Caki2 (cell line): ENCODE data around the gene RAB31. TPM values are rescaled to one million over a fixed set of nuclear protein-coding genes. Genes with fewer than 3 reads are reported as not detected.
"Not testable (repeated sequence)": the region's sequence is repeated elsewhere in the genome, so short reads cannot be mapped to it uniquely, and the experiment has no call there.

ENCODE experiments used
- DNase-seq: peaks from one replicate; pipeline ENCODE4 v3.0.0-alpha.2; 2015; ENCODE audit warnings: low read depth
- in situ Hi-C: cut with HindIII; loops from 2 replicates; pipeline ENCODE4 v1.10.0; 2016; ENCODE audit warnings: low sequenced_read_pairs, low pct_unique_long_range_greater_than_20kb, mixed read lengths
- total RNA-seq: library from RNA; depleted of rRNA; stranded (reverse); fragments of >200 nt; shearing (Covaris generic); gene quantifications from 2 replicates; pipeline ENCODE4 v1.2.3, GENCODE V29; 2014; ENCODE audit warnings: low replicate concordance; rRNA removed

Gene RAB31
- 14.2 and 18.3 TPM in 2 replicates for total RNA-seq

GRCh38 chr18:9708057-9708433 lies at the start of gene RAB31:
TSS of gene RAB31 (plus strand) at chr18:9708301. CDS start at chr18:9708406, 105 bp downstream.
- in situ Hi-C loops: no loop called here
- peak; percentile 56 for DNase-seq

GRCh38 chr18:9659499-9660375 lies 48.4 kb upstream of the RAB31 start:
- no peak for DNase-seq
- in situ Hi-C loops: no loop called here

DNA sequence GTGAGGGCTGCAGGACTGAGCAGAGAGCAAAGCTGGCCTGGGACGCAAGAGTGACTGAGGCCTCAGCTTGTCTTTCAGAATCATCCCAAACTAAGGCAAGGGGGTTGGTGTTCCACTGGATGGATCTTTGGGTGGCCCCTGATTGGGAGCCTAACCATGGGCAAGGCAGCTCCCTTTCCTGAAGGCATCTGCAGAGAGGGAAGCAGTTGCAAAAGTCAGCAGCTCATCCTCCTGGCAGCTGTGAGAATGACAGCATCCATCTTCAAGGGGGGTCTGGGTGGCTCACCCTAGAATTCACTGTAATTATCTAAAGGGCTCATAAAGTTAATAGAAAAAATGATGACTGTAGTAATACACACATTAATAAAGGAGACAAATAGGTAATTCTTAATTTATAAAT lies 46.5 kb upstream of the RAB31 start:
- in situ Hi-C loops: no loop called here
- DNase-seq: no peak

- in situ Hi-C loops: no loop called here
- no peak for DNase-seq
Measured at GRCh38 chr18:9663377-9663776, 44.7 kb upstream of the RAB31 start.

DNA sequence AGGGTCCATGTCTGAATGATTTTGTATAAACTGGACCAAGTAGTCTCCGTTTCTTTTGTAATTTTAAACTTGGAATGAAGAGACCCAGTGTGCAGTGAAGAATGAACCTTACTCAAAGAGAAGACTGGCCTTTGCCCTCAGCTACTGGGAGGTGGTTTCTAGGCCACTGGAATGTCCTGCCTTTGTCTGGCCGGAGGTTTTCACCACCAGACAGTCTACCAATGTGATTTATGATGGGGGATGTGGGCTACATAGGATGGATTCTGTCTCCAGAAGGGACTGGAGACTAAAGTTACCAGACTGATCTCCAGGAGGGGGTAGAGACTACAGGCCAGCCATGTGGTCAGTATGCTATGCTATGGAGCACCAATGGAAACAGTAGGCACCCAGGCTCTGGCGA lies 42.8 kb upstream of the RAB31 start:
- in situ Hi-C loops: no loop called here
- no peak for DNase-seq

- DNase-seq: no peak
- in situ Hi-C loops: no loop called here
Measured at GRCh38 chr18:9666548-9666947, 41.6 kb upstream of the RAB31 start.

DNA sequence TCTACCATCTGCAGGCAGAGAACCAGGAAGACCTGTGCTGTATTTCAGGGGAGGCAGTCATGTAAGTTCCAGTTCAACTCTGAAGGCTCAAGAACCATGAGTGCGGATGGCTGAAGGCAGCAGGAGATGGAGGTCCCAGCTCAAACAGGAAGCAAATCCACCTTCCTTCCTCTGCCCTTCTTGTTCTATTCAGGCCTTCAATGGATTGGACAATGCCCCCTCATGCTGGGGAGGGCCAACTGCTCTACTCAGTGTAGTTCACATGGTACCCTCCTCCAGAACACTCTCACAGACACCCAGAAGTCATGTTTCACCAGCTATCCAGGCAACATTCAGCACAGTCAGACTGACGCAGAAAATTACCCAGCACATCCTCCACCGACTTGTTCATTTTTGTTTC lies 39.1 kb upstream of the RAB31 start:
- in situ Hi-C loops: no loop called here
- DNase-seq: no peak

DNA sequence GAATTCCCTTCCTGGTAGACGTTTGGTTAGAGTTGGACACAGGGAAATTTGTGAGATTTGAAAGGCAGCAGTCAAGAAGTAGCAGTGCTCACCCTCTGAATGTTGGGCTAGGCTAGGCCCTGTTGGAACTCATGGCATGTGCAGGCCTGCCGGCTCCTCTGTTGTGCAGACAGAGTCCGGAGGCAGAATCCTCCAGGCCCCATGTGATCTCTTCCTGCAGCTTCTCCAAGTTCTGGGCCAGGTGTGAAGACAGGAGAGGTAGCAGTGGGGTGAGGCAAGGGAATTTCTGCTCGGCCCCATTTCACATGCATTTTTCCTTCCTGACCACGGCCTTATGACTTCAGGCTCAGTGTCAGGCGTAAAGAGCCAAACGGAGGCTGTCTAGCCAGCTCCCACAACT lies 36.9 kb upstream of the RAB31 start:
- in situ Hi-C loops: no loop called here
- DNase-seq: no peak

GRCh38 chr18:9673296-9674251 lies 34.5 kb upstream of the RAB31 start:
- DNase-seq: peak; percentile 98
- in situ Hi-C loops: no loop called here

DNA sequence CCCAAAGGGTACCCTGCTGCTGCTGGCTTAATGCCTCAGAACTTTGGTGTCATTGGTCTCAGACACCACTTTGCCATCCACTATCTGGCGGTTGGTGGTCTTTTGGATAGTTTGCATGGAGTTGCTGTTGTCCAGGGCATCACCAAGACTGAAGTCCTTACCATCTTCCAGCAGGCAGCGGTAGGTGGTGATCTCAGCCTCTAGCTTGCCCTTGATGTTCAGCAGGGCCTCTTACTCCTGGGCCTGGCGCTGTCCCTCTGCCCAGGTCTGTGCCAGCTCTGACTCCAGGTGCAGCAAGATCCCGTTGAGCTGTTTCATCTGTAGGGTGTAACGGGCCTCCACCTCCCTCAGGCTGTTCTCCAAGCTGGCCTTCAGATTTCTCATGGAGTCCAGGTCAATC lies 29.9 kb upstream of the RAB31 start:
- DNase-seq, in situ Hi-C loops: not testable (repeated sequence)

GRCh38 chr18:9679125-9679524 lies 29.0 kb upstream of the RAB31 start:
- in situ Hi-C loops: no loop called here
- no peak for DNase-seq

GRCh38 chr18:9681217-9681616 lies 26.9 kb upstream of the RAB31 start:
- peak; percentile 18 for DNase-seq
- in situ Hi-C loops: no loop called here

DNA sequence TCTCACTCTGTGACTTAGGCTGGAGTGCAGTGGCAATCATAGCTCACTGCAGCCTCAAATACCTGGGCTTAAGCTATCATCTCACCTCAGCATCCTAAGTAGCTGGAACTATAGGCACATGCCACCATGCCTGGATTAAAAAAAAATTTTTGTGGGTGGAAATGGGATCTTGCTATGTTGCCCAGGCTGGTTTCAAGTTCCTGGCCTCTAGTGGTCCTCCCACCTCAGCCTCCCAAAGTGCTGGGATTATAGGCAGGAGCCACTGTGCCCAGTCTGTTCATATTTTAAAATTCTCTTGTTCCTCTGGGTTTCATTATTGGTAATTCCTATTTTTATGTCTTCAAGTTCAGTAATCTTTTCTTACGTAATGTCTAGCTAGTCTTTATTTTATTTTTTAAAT lies 25.5 kb upstream of the RAB31 start:
- in situ Hi-C loops: no loop called here
- DNase-seq: no peak

DNA sequence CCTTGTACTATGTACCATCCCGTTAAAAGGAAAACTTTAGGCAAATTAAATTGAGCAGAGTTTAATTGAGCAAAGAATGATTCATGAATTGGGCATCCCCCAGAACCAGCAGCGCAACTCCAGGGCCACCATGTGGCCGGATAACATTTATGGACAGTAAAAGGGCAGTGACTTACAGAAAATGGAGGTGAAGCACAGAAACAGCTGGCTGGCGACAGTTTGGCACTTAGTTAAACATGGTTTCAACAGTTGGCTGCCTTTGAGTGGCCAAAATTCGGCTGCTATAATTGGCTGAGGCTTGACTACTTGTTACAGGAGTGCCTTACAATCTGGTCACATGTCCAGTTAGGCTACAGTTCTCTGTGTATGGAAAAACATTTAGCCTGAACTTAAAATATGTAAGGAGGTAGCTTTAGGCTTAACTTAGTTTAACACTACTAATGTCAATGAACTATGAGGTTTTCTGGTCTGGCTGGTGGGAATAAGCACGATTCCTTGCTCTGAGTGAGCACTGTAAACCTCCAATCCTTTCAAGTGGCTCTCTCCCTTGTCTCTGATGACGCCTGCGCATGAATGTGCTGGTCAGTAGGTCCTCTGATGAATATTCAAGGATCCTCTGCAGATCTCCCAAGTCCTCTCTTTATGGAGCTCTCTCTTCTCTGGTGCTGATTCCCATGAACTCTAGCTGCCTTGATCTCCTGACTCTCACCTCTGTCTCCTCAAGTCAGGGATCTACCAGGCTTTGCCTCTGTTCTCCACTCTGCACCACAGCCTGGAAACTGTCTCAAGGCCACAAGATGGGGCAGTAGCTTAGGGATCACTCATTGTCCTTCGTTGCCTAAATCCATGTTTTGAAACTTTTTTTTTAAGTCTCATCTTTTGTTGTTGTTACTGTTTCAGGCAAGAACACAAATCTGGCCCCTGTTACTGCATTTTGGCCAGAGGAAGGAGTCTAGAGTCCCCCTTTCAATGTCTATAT lies 24.4 kb upstream of the RAB31 start:
- DNase-seq: peak; percentile 65
- in situ Hi-C loops: no loop called here

DNA sequence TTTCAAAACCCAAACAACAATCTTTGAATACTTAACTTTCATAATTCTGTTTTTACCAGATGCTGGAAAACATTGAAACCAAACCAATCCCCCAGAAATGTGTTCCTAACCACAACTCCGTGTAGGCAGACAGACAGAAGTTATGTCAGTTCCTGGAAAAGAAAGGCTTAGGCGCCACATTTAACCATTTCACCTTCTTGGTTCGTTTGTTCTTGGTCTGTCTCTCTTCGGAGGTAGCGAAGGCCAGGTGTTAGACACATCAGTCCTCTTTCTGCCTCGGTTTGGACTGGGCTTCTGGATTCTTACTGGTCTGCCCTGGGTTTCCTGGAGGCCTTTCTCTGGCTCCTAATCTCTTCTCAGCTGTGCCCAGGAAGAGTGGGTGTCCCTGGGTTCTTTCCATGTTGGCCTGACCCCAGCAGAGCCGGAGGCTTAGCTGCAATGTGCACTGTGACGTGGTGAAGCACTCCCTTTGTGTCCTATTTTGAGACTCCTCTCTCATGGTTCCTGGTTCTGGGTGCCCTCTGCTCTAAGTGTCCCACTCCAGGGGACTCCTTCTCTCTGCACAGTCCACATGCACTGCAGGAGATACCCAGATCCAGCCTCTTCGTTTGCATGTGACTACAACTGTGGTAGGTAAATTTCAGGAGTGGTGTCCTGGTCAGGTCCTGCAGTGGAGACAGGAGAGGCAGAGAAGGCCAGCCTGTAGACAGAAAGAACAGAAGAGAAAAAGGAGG lies 23.1 kb upstream of the RAB31 start:
- in situ Hi-C loops: no loop called here
- DNase-seq: no peak

DNA sequence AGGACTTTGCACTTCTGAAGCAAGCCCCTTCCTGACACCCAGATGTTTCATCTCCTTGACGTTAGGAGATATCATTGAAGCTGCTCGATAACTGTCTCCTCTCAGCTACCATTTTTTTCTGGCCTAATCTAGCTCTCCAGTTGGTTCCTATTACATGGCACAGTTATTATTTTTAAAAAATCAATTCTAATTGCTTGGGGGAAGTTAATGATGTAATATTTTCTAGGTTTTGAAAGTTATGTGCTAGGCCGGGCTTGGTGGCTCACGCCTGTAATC lies 22.5 kb upstream of the RAB31 start:
- no peak for DNase-seq
- in situ Hi-C loops: no loop called here

DNA sequence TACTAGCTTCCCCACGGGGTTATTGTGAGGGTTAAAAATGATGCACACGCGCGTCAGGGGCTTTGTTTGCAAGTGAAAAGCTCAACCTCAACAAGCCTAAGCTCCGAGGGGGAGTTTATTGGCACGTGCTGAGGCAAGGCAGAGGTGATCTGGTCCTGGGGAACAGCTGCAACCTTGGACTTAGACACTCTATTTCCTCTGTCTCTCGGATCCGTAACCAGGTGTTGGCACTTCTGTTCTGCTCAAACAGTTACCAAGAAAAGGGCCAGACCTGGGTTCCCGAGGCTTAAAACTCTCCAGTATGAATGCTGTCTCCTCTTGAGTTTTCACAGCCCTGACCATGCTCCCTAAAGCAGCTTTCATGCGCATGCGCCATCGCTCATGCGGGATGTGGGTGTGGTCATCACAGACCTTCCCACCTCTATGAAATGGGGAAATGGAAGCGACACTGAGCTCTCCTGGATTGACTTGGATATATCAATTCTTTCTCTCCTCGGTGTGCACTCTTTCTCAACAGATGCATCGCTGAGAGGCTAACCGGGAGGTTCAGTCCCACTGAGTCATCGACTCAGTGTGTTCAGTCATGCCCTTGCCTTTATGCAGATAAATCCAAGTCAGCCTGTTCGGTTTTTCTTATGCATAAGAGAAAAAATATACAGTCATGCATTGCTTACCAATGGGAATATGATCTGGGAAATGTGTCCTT lies 19.9 kb upstream of the RAB31 start:
- in situ Hi-C loops: no loop called here
- peak; percentile 81 for DNase-seq
